Adipocyte (in vitro differentiated cells): ENCODE measurements around the gene GYPC.
A peak's percentile ranks its signal among the peaks of the same experiment; 100 is the strongest.
"Not testable (repeated sequence)": the region's sequence is repeated elsewhere in the genome, so short reads cannot be mapped to it uniquely, and the experiment has no call there.

Experiments
- DNase-seq: peaks from one replicate; pipeline ENCODE4 v3.0.0-alpha.2; 2015; ENCODE audit warnings: low read depth
- H3K27me3 ChIP-seq: replicated peaks from 2 replicates; pipeline ENCODE4 v1.7.0; 2013; ENCODE audit warnings: mild to moderate bottlenecking, low read length, moderate library complexity; ENCODE audit not compliant: control insufficient read depth, insufficient read depth
- H3K36me3 ChIP-seq: 2 replicates; pipeline ENCODE4 v1.7.0; 2013; ENCODE audit warnings: low read length, mild to moderate bottlenecking, moderate library complexity; ENCODE audit not compliant: control insufficient read depth, insufficient read depth, severe bottlenecking
- H3K4me1 ChIP-seq: 2 replicates; pipeline ENCODE4 v1.7.0; 2013; ENCODE audit warnings: mild to moderate bottlenecking, low read length, moderate library complexity; ENCODE audit not compliant: control insufficient read depth, insufficient read depth
- H3K4me3 ChIP-seq: 2 replicates; pipeline ENCODE4 v1.7.0; 2013; ENCODE audit warnings: mild to moderate bottlenecking, low read length, moderate library complexity
- H3K9ac ChIP-seq: 2 replicates; pipeline ENCODE4 v1.7.0; 2013; ENCODE audit warnings: mild to moderate bottlenecking, low read length, moderate library complexity
- H3K9me3 ChIP-seq: 2 replicates; pipeline ENCODE4 v1.7.0; 2013; ENCODE audit warnings: mild to moderate bottlenecking, low read length, moderate library complexity; ENCODE audit not compliant: control insufficient read depth

The GYPC gene

DNA sequence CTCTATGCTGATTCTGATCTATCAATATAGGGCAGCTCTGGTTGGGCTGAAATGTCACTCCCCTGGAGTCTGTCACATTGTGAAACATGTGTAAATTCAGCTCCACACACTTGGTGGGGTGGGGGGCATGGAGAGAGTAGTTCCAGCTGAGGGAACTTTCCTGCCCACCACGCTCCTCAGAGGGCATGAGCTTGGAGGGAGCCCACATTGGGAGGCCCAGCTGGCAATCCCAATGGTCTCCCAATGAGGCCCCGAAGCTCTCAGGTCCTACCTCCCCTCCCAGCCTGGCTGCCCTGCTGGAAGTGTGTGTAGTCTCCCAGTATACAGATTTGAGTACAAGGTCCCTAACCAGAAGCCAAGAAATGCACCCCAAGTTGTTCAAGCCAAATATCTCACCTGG is 31.5 kb downstream of the GYPC start:
- Histone ChIP-seq H3K9ac (no peak overlapping the region), H3K4me1 (no peaks in the 10 kb centered on the region), H3K9me3 (no peaks in the 10 kb centered on the region), H3K4me3 (no peak overlapping the region), H3K36me3 (peaks cover 37% of the 10 kb centered on the region), H3K27me3 (no peaks in the 10 kb centered on the region)
- no peak for DNase-seq

GRCh38 chr2:126688594-126688993 is 32.6 kb downstream of the GYPC start:
- H3K36me3 ChIP-seq, result peaks cover 41% of the 10 kb centered on the region
- H3K9me3 ChIP-seq, H3K27me3 ChIP-seq, H3K4me3 ChIP-seq, H3K4me1 ChIP-seq, H3K9ac ChIP-seq, DNase-seq: not testable (repeated sequence)

DNA sequence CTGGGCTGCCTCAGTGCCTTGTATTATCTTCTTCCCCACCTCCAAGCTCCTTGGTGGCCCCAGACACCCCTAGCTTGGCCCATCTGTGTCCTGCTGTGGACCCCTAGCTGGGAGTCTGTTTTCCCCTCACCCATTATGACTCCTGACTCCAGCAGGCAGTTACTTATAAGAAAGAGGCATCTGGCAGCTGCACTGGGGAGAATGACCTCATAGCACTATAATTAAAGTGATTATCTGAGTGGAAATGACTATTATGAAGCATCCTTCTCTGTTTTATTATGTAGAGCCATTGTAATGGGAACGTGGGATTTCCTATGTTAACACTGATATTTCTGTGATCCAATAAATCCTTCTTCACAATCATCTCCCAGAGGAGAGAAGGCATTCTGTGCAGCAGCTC is 36.3 kb downstream of the GYPC start:
- not testable (repeated sequence) for H3K9ac ChIP-seq, H3K4me1 ChIP-seq, DNase-seq, H3K9me3 ChIP-seq, H3K27me3 ChIP-seq, H3K4me3 ChIP-seq
- peaks cover 59% of the 10 kb centered on the region for H3K36me3 ChIP-seq

GRCh38 chr2:126692934-126693592 is 37.1 kb downstream of the GYPC start:
- not testable (repeated sequence) for H3K9ac ChIP-seq, H3K27me3 ChIP-seq, H3K9me3 ChIP-seq, H3K4me3 ChIP-seq, H3K4me1 ChIP-seq, DNase-seq
- H3K36me3 ChIP-seq, result peaks cover 68% of the 10 kb centered on the region

DNA sequence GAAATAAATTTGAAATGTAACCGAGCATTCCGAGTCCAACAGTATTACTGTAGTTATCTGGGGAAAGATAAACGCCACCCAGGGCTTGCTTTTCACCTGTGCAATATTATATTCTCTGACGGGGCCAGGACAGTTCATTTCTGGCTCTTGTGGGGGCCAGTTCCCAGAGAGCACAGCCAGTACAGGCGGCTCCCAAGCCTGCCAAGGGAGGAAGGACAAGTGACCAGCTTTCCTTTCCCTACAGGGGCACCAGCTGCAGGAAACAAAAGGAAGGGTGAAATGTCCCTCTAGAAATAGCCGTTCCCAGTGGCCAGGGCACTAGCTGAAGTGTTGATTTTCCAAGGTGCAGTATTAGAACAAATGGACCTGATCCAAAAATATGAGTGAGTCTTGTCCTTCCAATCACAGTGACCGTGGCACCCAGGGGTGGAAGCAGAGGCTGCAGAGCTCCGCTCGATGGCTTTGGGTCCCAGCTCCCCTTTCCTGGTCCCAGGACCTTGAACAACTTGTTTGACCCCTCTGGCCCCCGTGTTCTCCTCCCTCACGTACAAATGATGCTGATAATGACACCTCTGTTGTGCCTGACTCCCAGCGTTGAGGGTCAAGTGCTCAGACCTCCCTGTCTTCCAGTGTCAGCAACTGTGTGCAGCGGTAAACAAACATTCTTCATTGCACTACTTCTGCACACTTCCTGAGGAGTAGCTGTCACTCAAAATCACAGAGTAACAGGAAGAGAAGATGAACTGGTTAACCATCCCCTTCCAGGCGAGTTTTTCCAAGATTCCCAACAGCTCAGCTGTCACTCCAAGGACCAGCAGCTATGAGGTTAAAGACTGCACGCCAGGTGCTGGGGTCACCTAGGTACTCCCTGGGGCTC is 40.9 kb downstream of the GYPC start:
- H3K36me3 ChIP-seq, result peaks cover 51% of the 10 kb centered on the region
- H3K9me3 ChIP-seq, result peaks cover 3% of the 10 kb centered on the region
- H3K9ac ChIP-seq, result no peak overlapping the region
- no peak overlapping the region for H3K4me3 ChIP-seq
- no peaks in the 10 kb centered on the region for H3K27me3 ChIP-seq
- H3K4me1 ChIP-seq, result peaks cover 6% of the 10 kb centered on the region
- no peak for DNase-seq

DNA sequence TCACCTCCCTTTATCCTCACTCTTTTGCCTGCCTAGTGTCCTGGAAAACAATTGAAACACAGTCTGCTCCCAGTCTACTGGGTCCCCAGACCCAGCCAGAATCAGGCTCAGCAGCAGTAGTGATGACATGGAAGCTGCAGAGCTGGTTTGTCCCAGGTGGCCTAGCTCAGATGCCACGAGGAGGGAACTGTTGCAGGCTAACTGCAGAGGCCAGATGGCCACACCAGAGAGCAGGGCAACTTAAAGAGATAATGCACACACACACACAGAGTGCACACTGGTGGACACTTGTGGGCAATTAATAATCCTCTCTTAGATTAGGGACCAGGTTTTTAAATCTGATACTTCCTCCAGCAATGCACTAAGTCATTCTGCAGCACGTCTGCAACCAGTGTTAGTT is 42.4 kb downstream of the GYPC start:
- peaks cover 6% of the 10 kb centered on the region for H3K4me1 ChIP-seq
- H3K27me3 ChIP-seq, result no peaks in the 10 kb centered on the region
- H3K9me3 ChIP-seq, result peaks cover 2% of the 10 kb centered on the region
- H3K36me3 ChIP-seq, result peaks cover 48% of the 10 kb centered on the region
- no peak overlapping the region for H3K9ac ChIP-seq
- DNase-seq, result no peak
- no peak overlapping the region for H3K4me3 ChIP-seq

GRCh38 chr2:126699018-126699417 is 43.1 kb downstream of the GYPC start:
- DNase-seq, result no peak
- Histone ChIP-seq H3K9me3 (no peaks in the 10 kb centered on the region), H3K4me3 (no peak overlapping the region), H3K36me3 (peaks cover 41% of the 10 kb centered on the region), H3K4me1 (peaks cover 6% of the 10 kb centered on the region), H3K9ac (no peak overlapping the region), H3K27me3 (no peaks in the 10 kb centered on the region)

DNA sequence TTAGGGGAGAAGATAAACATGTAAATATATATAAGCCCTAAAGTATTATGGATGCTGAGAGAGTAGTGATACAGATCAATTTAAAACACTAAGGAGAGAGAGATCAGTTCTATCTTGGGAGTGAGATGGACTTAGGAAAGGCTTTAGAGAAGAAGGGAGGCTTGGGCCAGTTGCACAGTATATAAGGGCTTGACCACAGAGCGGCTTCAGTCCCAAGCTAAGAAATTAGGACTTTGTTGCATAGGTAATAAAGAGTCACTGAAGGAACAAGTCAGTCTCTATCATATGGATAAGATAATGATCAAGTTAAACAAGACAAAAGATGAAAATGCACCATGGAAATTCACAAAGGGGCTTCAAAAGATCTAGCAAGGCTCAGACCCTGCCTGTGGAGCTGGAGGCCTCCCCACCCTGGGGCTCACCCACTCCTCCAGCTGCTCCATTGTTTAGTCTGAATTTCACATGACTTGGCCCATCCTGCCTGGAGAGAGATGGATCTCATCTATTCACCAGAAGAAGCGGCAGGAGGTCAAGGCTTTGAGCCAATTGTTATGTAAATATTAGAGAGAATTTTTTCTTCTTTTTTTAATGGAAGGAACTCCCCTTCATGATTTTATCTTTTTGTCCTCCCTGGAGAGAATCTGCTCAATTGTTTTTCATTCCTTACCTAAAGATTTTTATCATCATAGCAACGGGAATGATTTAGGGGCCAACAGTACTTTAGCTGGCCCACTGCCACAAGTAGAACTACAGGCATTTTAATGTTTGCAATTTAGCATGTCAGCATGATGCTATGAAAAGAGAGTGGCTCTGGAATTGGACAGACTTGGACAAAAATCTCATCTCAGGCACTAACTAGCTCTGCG is 44.0 kb downstream of the GYPC start:
- no peaks in the 10 kb centered on the region for H3K27me3 ChIP-seq
- no peak overlapping the region for H3K9ac ChIP-seq
- DNase-seq, result peak; percentile 4

GRCh38 chr2:126700677-126701076 is 44.7 kb downstream of the GYPC start:
- H3K9me3 ChIP-seq, result no peaks in the 10 kb centered on the region
- H3K4me1 ChIP-seq, result peaks cover 13% of the 10 kb centered on the region
- peaks cover 27% of the 10 kb centered on the region for H3K36me3 ChIP-seq
- no peak overlapping the region for H3K9ac ChIP-seq
- DNase-seq, result peak; percentile 1
- no peaks in the 10 kb centered on the region for H3K27me3 ChIP-seq
- no peak overlapping the region for H3K4me3 ChIP-seq

More for the DNA sequence above, 44.0 kb downstream of the GYPC start:
- H3K4me1 ChIP-seq, result peaks cover 11% of the 10 kb centered on the region
- H3K9me3 ChIP-seq, result no peaks in the 10 kb centered on the region
- H3K36me3 ChIP-seq, result peaks cover 35% of the 10 kb centered on the region
- no peak overlapping the region for H3K4me3 ChIP-seq

DNA sequence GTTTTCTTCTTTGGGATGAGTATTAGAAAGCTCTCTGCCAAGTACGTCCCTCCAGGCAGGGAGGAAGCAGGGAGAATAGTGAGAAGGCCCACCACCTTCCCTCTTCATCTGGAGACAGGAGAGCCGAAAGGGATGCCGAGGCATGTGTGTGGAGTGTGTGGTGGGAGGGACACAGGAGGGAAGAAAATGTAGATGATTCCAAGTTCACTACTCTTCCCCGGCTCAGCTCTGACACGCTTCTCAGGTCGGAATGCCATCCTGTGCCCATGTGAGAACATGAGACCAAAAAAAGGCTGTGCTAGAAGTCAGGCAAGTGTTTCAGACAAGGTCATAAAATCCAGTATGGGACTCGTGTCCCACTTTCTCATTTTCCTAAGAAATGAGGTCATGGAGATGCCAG is 47.4 kb downstream of the GYPC start:
- no peaks in the 10 kb centered on the region for H3K27me3 ChIP-seq
- peaks cover 13% of the 10 kb centered on the region for H3K4me1 ChIP-seq
- no peak for DNase-seq
- no peak overlapping the region for H3K4me3 ChIP-seq
- peaks cover under 1% of the 10 kb centered on the region for H3K36me3 ChIP-seq
- H3K9me3 ChIP-seq, result no peaks in the 10 kb centered on the region
- H3K9ac ChIP-seq, result no peak overlapping the region
